Measurements from ENCODE around the gene SSTR3.

Gene SSTR3

DNA sequence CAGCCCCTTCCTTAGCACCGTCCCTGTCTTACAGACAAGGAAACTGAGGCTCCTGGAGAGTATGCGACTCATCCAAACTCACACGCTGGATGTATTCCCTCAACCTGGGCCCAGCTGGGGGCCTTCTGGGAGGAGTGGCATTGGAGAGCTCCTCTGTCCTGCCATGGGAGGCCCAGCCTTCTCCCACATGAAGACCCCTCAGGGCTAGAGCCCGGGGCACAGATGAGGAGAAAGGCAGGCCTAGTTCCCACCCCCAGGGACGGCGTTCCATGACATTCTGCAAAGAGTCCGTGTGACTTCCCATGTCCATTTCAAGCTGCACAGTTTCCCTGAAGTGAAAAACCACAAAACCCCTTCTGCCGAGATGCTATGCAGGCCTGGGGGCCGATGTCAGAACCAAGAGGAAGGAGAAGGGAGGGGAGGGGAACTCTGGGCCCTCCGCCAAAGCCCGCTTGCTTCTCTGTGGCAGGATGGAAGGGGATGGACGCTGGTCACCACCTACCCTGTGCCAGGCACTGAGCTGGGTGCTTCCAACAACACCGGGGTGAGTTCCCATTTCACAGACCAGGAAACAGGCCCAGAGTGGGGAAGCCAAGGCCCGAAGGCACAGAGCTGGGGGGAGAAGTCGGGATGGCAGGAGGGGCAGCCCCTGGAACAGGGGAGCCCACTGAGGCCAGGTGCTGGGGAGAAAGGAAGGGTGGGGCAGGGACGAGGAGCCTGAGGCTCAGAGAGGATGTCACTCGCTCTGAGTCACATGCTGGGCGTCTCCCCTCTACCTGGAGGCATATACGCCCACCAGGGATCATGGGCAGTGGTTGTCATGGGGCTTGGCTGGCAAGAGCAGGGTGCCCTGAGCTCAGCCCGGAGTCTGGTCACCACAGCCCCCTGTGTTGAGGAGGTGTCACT is 16.1 kb upstream of the SSTR3 start:
- FAIRE-seq: no peak

DNA sequence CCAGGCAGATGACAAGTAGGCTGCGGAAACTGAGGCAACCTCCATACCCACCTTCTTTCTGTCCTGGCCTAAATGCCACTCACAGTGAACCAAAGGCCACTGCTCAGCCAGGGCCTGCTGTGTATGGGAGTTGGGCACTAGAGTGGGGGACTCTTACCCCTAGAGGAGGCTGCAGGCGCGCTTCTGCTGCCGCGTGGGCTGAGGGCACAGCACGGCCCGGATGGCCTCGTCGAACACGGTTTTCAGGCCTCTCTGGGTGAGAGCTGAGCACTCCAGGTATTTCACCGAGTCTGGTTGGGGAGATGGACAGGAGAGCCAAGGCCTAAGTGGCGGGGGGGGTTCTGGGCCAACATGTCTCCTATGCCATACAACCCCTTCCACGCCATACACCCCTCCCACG is 14.2 kb upstream of the SSTR3 start:
- FAIRE-seq: no peak

DNA sequence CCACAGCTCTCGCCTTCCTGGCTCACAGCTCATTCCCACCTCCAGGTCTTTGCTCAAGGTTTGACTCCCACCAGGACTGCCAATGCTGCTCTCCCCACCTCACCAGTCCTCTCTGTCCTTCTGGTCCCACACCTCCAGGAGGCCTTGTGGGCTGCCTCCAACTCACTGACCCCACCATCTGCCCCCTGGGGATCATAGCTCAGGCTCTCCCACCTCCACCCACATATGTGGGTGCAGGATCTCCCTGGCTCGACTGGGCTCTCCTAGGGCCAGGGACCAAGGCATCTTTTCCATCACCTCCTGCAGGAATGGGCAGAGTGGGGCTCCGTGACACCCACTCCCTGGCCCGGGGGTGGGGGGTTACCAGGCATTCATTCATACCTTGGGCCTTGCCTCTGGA is 13.8 kb upstream of the SSTR3 start:
- FAIRE-seq: no peak

DNA sequence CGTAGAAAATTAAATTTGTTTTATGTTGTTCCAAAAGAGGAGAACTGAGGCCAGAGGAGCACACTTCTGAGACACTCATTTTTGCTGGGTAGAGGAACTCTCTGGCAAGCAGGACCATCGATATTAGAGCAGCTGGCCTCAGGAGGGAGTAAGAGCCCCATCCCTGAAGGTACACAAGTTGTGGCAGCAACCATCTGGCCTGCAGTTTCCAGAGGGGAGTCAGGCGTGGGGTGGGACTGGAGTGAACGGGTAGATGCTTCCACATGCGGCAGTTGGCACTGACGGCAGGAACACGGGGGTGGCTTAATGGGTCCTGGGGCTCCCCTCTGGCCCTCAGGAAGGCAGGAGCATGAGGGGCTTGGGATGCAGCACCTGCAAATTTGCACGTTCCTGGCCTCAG is 13.2 kb upstream of the SSTR3 start:
- no peak for FAIRE-seq

GRCh38 chr22:37224757-37225420 is 12.6 kb upstream of the SSTR3 start:
- FAIRE-seq: no peak

DNA sequence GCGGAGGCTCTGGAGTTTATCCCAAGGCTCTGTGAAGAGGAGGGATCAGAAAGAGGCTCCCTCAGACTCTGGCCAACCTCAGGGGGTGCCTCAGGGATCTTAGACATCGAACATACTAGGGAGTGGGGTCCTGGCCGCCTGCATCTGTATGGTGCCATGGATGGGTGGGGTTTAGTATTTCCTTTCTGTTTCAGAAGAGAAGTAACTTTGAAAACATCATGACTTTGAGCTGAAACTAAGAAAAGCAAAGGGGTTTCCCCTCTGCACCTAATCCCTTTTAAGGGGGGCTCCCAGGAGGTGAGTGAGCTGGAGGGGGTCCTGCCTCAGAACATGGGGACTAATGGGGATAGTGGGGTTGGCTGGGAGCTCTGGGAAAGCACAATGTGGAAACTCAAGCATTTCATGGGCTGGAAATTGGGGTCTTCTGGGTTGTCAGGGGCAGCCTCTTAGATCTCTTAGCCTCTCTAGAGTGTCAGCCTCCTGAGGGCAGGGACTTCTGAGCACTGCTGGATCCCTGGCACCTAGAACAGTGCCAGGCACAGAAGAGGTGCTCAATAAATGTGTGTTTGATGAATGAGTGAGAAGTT is 11.8 kb upstream of the SSTR3 start:
- no peak for FAIRE-seq

DNA sequence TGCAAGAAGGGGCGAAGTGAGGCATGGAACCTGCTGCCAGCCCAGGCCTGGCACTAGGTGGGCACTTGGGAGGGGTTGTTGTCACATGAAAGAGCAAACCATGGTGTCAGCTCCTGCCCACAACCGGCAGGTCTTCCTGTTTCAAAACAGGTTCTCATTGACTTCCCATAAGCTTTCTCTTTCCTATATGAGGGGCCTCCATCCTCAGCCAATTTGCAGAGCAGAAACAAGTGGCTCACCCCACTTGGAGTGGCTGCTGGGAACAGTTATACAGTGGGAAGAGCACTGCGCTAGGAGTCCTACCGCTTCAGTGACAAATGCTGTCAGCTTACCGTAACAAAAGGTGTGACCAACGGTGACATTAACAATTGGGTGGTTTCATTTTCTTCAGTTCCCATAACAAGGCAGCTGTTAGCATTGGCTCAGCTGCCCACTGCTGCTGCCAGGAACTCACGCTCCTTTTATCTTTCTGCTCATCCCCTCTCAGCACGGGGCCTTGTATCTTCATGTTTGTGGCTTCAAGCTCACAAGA is 10.2 kb upstream of the SSTR3 start:
- FAIRE-seq: no peak

- no peak for FAIRE-seq
Measured at GRCh38 chr22:37221424-37222333, 9.4 kb upstream of the SSTR3 start.

- no peak for FAIRE-seq
Measured at GRCh38 chr22:37220543-37220981, 8.3 kb upstream of the SSTR3 start.

DNA sequence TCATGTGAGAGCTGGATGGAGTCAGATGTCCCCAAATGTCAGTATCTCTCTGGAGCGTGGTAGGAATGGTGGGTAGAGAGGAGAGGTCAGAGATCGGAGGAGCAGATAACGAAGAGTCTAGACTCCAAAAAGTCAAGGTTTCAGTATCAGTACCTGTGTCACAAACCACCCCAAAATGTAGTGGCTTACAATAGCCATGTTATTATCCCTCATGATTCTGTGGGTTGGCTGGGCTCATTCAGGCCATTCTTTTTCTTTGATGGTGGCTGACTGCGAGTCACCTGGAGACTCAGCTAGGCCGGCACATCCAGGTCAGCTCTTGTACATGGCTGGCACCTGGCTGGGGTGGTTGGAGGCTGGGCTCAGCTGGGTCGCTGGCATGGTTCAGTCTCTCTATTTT is 7.3 kb upstream of the SSTR3 start:
- no peak for FAIRE-seq

DNA sequence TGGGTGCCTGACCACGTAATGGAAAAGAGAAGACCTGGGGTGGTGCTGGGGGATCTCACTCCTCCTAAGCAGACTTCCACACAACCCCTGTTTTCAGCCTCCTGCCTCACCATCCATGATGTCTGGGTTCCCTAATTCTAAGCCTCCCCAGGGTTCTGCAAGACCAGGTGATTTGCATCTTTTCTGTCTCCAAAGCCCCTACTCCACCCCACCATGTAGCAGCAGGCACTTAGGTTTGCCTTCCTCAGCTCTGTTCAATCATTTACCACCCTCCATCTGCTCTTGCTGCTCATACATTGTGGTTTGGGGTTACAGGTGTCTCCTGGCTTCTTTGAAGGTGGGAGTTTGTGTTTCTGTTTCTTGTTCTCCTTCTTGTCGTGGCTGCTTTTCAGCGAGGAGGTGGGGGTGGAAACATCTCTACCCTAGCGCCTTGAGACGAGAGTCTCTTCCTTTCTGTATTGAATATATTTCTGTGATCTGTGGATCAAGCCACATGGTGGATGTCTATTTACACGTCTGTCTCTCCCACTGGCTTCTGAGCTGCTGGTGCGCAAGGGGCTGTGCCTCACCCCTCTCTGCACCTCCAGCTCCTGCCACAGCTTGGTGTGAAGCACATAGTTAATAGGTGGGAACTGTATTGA is 6.6 kb upstream of the SSTR3 start:
- FAIRE-seq: no peak

GRCh38 chr22:37218399-37218770 is 6.1 kb upstream of the SSTR3 start:
- FAIRE-seq: no peak

DNA sequence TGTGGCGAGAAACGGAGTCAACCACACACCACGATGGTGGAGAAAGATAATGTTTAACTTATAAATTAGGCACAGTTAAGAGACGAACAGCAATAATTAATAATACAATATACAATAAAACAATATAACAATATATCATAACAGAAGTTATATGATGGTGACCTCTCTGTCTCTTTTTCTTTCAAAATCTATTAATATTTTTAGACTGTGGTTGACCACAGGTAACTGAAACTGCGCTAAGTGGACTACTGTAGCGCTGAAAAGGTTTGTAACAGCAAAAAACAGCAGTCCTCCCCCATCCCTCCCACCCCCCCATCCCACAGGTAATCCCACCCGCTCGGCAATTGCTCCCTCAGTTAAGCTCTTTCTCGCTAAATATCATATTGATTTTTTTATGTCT is 3.6 kb upstream of the SSTR3 start:
- FAIRE-seq: no peak

- FAIRE-seq: no peak
Measured at GRCh38 chr22:37214731-37215030, 2.4 kb upstream of the SSTR3 start.

- FAIRE-seq: no peak
Measured at GRCh38 chr22:37213941-37214730, 1.9 kb upstream of the SSTR3 start.

- no peak for FAIRE-seq
Measured at GRCh38 chr22:37213218-37213855, 1.1 kb upstream of the SSTR3 start.

DNA sequence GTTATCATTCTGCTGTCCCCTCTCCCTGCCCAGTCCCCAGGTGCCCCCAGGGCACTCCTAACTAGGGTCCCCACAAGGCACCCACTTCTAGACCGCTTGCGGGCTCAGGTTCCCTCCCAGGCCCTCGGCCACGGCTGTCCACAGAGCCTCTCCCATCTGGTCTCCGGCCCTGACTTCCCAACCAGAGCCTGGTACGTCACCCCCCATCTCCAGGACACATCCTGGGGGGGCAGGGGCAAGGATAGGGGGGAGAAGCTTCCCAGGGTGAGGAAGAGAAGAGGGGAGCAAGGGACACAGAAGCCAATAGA is 457 bp downstream of the SSTR3 start:
- FAIRE-seq: no peak

DNA sequence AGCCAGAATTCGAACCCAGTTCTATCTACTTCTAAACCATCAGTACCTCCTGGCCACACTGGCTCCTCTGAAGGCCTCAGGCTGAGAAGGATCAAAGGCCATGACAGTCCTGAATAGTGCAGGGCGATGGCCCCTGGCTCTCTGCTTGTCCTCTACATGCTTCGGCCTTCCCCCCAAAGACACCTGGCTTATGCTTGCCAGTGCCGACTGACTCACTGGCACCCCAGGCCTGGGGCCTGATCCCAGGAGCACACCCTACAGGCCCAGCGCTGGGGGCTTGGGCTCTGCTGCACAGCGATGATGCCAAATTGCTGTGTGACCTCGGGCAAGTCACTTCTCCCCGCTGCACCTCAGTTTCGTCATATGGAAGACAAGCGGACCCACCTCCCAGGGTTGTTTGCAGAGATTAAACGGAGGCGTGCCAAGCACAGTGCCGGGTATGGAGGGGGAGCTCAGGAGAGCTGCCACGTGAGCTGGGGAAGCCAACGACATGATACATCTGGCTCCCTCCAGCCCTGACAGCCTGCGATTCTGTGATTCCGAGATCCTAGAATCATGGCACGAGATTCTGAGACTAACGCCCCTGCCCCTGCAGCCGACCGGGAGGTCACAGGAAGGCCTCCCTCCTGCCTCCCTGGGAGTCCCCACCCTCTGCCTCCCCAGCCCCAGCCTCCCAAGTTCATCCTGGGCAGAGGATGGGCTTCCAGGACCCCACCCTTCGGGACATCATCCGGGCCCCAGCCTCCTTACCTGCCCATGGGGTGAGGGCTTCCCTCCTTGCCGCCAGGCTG is 1.0 kb downstream of the SSTR3 start:
- no peak for FAIRE-seq

GRCh38 chr22:37210041-37210803 is 2.1 kb downstream of the SSTR3 start:
- no peak for FAIRE-seq
